Liver (tissue), 9 donors: ENCODE data around the gene NTN3. TPM values are rescaled to one million over a fixed set of nuclear protein-coding genes. Genes with fewer than 3 reads are reported as not detected.

Experiments used
- DNase-seq: peaks from one replicate; pipeline ENCODE4 v3.0.0-alpha.2; 2017; ENCODE audit warnings: low spot score
- H3K27ac ChIP-seq, 2 donors: one replicate each; pipeline ENCODE4 v1.7.0; 2013; ENCODE audit warnings: inconsistent platforms in 2 of 2, low read length in 2 of 2, control low read depth in 1 of 2, low read depth in 1 of 2, mild to moderate bottlenecking in 1 of 2
- H3K27me3 ChIP-seq, 4 donors: one replicate each; pipeline versions ENCODE4 v1.6.1 to v1.7.0; 2013; ENCODE audit warnings: low read length in 3 of 4, inconsistent platforms in 1 of 4, mild to moderate bottlenecking in 1 of 4, moderate library complexity in 1 of 4; ENCODE audit not compliant: control insufficient read depth in 4 of 4, insufficient read depth in 4 of 4
- H3K36me3 ChIP-seq, 4 donors: one replicate each; pipeline versions ENCODE4 v1.6.1 to v1.7.0; 2013; ENCODE audit warnings: low read length in 3 of 4, mild to moderate bottlenecking in 3 of 4, low read depth in 1 of 4, moderate library complexity in 1 of 4; ENCODE audit not compliant: control insufficient read depth in 4 of 4, insufficient read depth in 3 of 4
- H3K4me1 ChIP-seq, 4 donors: one replicate each; pipeline versions ENCODE4 v1.6.1 to v1.7.0; 2013; ENCODE audit warnings: low read length in 3 of 4, mild to moderate bottlenecking in 3 of 4, moderate library complexity in 1 of 4; ENCODE audit not compliant: control insufficient read depth in 4 of 4, insufficient read depth in 4 of 4
- H3K4me3 ChIP-seq, 3 donors: one replicate each; pipeline versions ENCODE4 v1.6.1 to v1.7.0; 2013; ENCODE audit warnings: low read length in 3 of 3, control low read depth in 1 of 3, low read depth in 1 of 3, mild to moderate bottlenecking in 1 of 3
- H3K9ac ChIP-seq, 2 donors: one replicate each; pipeline ENCODE4 v1.7.0; 2013; ENCODE audit warnings: low read length in 2 of 2, mild to moderate bottlenecking in 2 of 2, moderate library complexity in 2 of 2, control low read depth in 1 of 2, low read depth in 1 of 2
- H3K9me3 ChIP-seq, 4 donors: one replicate each; pipeline versions ENCODE4 v1.6.1 to v1.7.0; 2013; ENCODE audit warnings: low read length in 3 of 4; ENCODE audit not compliant: control insufficient read depth in 4 of 4
- CTCF ChIP-seq: fragments of 150-350 bp; IDR thresholded peaks from 2 replicates; pipeline ENCODE4 v1.5.1; 2017; ENCODE audit warnings: improper control_type of control experiment, low read depth, low read length; ENCODE audit not compliant: missing input control
- EGR1 ChIP-seq, 2 donors: IDR thresholded peaks; 2 replicates each; pipeline ENCODE4 v1.6.1; 2016 to 2018; ENCODE audit warnings: antibody characterized with exemption in 2 of 2, low read depth in 2 of 2
- FOXA1 ChIP-seq: IDR thresholded peaks from 2 replicates; pipeline ENCODE4 v1.6.1; 2016; ENCODE audit warnings: antibody characterized with exemption
- FOXA2 ChIP-seq: IDR thresholded peaks from 2 replicates; pipeline ENCODE4 v1.6.1; 2016; ENCODE audit warnings: antibody characterized with exemption
- GABPA ChIP-seq, 2 donors: IDR thresholded peaks in 1 of 2; conservative IDR thresholded peaks in 1 of 2; 2 replicates each; pipeline ENCODE4 v1.6.1; 2016; ENCODE audit warnings: antibody characterized with exemption in 2 of 2, mild to moderate bottlenecking in 1 of 2, moderate library complexity in 1 of 2
- HNF4A ChIP-seq, 2 donors: conservative IDR thresholded peaks; 2 replicates each; pipeline ENCODE4 v1.6.1; 2016; ENCODE audit warnings: antibody characterized with exemption in 2 of 2, mild to moderate bottlenecking in 2 of 2
- HNF4G ChIP-seq: IDR thresholded peaks from 2 replicates; pipeline ENCODE4 v1.6.1; 2016; ENCODE audit warnings: antibody characterized with exemption
- JUND ChIP-seq, 2 donors: IDR thresholded peaks; 2 replicates each; pipeline ENCODE4 v1.6.1; 2016; ENCODE audit warnings: antibody characterized with exemption in 2 of 2
- NR2F2 ChIP-seq: IDR thresholded peaks from 2 replicates; pipeline ENCODE4 v1.6.1; 2016; ENCODE audit warnings: antibody characterized with exemption
- RAD21 ChIP-seq, 2 donors: IDR thresholded peaks; 2 replicates each; pipeline ENCODE4 v1.6.1; 2016; ENCODE audit warnings: antibody characterized with exemption in 2 of 2, mild to moderate bottlenecking in 2 of 2
- REST ChIP-seq: IDR thresholded peaks from 2 replicates; pipeline ENCODE4 v1.6.1; 2016; ENCODE audit warnings: antibody characterized with exemption, mild to moderate bottlenecking
- RXRA ChIP-seq, 2 donors: IDR thresholded peaks; 2 replicates each; pipeline ENCODE4 v1.6.1; 2017 to 2018; ENCODE audit warnings: antibody characterized with exemption in 2 of 2, mild to moderate bottlenecking in 1 of 2
- SP1 ChIP-seq: IDR thresholded peaks from 2 replicates; pipeline ENCODE4 v1.6.1; 2018; ENCODE audit warnings: antibody characterized with exemption, mild to moderate bottlenecking
- TAF1 ChIP-seq: conservative IDR thresholded peaks from 2 replicates; pipeline ENCODE4 v1.6.1; 2016; ENCODE audit warnings: antibody characterized with exemption, mild to moderate bottlenecking
- YY1 ChIP-seq: IDR thresholded peaks from 2 replicates; pipeline ENCODE4 v1.6.1; 2016; ENCODE audit warnings: antibody characterized with exemption, mild to moderate bottlenecking
- WGBS: extraction: QIAGEN DNeasy Blood & Tissue Kit; methylation state at CpG from one replicate; pipeline ENCODE4 v1.1.7; 2013; 5-methylcytosine and 5-hydroxymethylcytosine counted together
- polyA plus RNA-seq, 2 donors: library from polyadenylated mRNA; stranded (reverse) in 1 of 2; unstranded in 1 of 2; fragments of 200-250 nt in 1 of 2; fragments of >200 nt in 1 of 2; fragmentation: Nextera tagmentation in 1 of 2; extraction: Ambion mirVana in 1 of 2; gene quantifications; one replicate each; pipeline versions ENCODE4 v1.2.1 to v1.2.3, GENCODE V29; 2013 to 2015
- total RNA-seq, 2 donors: library from RNA; depleted of rRNA; stranded (reverse); fragments of >200 nt; gene quantifications; one replicate each; pipeline ENCODE4 v1.2.3, GENCODE V29; 2014
- TF ChIP-seq, protein P1 (sequence below): IDR thresholded peaks from 2 replicates; pipeline ENCODE4 v1.6.1; 2016; ENCODE audit warnings: antibody characterized with exemption
- TF ChIP-seq, protein P2 (sequence below): IDR thresholded peaks from 2 replicates; pipeline ENCODE4 v1.6.1; 2016; ENCODE audit warnings: antibody characterized with exemption
- TF ChIP-seq, protein P3 (sequence below): IDR thresholded peaks from 2 replicates; pipeline ENCODE4 v1.6.1; 2016; ENCODE audit warnings: antibody characterized with exemption
- donor health status: healthy.
- donor health status: healthy.
- donor health status: healthy.
- donor health status: healthy.
- donor health status: healthy.

NTN3 gene
- total and polyA plus RNA-seq, 4 donors = 0.19 to 2.3 (median 0.28) TPM; not detected in 1

DNA sequence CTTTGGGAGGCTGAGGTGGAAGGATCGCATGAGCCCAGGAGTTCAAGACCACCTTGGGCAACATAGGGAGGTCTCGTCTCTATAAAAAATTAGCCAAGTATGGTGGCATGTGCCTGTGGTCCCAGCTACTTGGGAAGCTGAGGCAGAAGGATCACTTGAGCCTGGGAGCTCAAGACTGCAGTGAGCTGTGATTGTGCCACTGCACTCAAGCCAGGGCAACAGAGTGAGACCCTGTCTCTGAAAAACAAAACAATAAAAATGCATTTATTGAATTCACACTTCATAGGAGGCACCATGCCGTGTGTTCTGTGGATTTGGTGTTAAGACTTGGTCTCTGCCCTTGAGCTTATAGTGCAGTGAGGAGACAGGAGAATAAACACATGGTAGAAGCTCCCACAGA, 6.2 kb downstream of the NTN3 start:
- peaks cover 19 to 56% (median 40%) of the 10 kb centered on the region in 4 donors for H3K4me1 ChIP-seq
- H3K36me3 ChIP-seq = no peaks in the 10 kb centered on the region
- DNase-seq = no peak
- TF ChIP-seq NR2F2 (no peak), HNF4G (no peak), GABPA (IDR thresholded peaks at IDR 0.05 in 1 of 2, conservative IDR thresholded peaks at IDR 0.05 in 1 of 2) (no peak), REST (no peak), TAF1 (no peak), FOXA2 (no peak), EGR1 (IDR thresholded peaks at IDR 0.05; ENCODE audit: low read depth in 2 of 2) (no peak), YY1 (no peak), RAD21 (IDR thresholded peaks at IDR 0.05) (no peak), RXRA (IDR thresholded peaks at IDR 0.05) (no peak), HNF4A (conservative IDR thresholded peaks at IDR 0.05) (no peak), SP1 (no peak), CTCF (no peak), JUND (IDR thresholded peaks at IDR 0.05) (no peak), FOXA1 (no peak)
- TF ChIP-seq, protein P1, sequence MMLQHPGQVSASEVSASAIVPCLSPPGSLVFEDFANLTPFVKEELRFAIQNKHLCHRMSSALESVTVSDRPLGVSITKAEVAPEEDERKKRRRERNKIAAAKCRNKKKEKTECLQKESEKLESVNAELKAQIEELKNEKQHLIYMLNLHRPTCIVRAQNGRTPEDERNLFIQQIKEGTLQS = no peak
- TF ChIP-seq, protein P2, sequence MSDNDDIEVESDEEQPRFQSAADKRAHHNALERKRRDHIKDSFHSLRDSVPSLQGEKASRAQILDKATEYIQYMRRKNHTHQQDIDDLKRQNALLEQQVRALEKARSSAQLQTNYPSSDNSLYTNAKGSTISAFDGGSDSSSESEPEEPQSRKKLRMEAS = no peak
- TF ChIP-seq, protein P3, sequence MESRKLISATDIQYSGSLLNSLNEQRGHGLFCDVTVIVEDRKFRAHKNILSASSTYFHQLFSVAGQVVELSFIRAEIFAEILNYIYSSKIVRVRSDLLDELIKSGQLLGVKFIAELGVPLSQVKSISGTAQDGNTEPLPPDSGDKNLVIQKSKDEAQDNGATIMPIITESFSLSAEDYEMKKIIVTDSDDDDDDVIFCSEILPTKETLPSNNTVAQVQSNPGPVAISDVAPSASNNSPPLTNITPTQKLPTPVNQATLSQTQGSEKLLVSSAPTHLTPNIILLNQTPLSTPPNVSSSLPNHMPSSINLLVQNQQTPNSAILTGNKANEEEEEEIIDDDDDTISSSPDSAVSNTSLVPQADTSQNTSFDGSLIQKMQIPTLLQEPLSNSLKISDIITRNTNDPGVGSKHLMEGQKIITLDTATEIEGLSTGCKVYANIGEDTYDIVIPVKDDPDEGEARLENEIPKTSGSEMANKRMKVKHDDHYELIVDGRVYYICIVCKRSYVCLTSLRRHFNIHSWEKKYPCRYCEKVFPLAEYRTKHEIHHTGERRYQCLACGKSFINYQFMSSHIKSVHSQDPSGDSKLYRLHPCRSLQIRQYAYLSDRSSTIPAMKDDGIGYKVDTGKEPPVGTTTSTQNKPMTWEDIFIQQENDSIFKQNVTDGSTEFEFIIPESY = no peak
- H3K27ac ChIP-seq = no peak overlapping the region
- no peaks in the 10 kb centered on the region for H3K9me3 ChIP-seq
- whole genome bisulfite sequencing = 94% methylated on average over 3 of the region's 3 CpGs
- H3K27me3 ChIP-seq = no peaks in the 10 kb centered on the region
- H3K9ac ChIP-seq = no peak overlapping the region
- no peak overlapping the region for H3K4me3 ChIP-seq
